NOMO-1 treated with DMSO at 0.1 percent for 48 hours (cell line): Measurements from ENCODE around the gene SORBS2.
"Not testable (repeated sequence)": the region's sequence is repeated elsewhere in the genome, so short reads cannot be mapped to it uniquely, and the experiment has no call there.

Experiments
- DNase-seq: peaks from one replicate; lab custom pipeline; 2025; ENCODE audit not compliant: unreplicated experiment; lab: John Stamatoyannopoulos, UW

The SORBS2 gene

GRCh38 chr4:185716577-185717376 is 95.2 kb downstream of the SORBS2 start:
- DNase-seq = no peak

- DNase-seq = no peak
These were observed 95.8 kb downstream of the SORBS2 start for GRCh38 chr4:185716141-185716551.

- not testable (repeated sequence) for DNase-seq
These were observed 97.5 kb downstream of the SORBS2 start for GRCh38 chr4:185714524-185714923.

GRCh38 chr4:185713731-185714130 is 98.3 kb downstream of the SORBS2 start:
- no peak for DNase-seq

- DNase-seq = no peak
These were observed 98.7 kb downstream of the SORBS2 start for GRCh38 chr4:185713272-185713671.

- DNase-seq = no peak
These were observed 99.5 kb downstream of the SORBS2 start for GRCh38 chr4:185712350-185713024.

GRCh38 chr4:185711726-185712125 is 100.3 kb downstream of the SORBS2 start:
- DNase-seq = no peak

- no peak for DNase-seq
These were observed 101.5 kb downstream of the SORBS2 start for GRCh38 chr4:185710487-185710995.

- DNase-seq = no peak
These were observed 102.0 kb downstream of the SORBS2 start for GRCh38 chr4:185709802-185710486.

- DNase-seq = no peak
These were observed 103.6 kb downstream of the SORBS2 start for GRCh38 chr4:185708348-185708747.

GRCh38 chr4:185707622-185708021 is 104.4 kb downstream of the SORBS2 start:
- DNase-seq = not testable (repeated sequence)

GRCh38 chr4:185702147-185702663 is 109.8 kb downstream of the SORBS2 start:
- no peak for DNase-seq

- DNase-seq = no peak
These were observed 111.4 kb downstream of the SORBS2 start for GRCh38 chr4:185700630-185701029.

- DNase-seq = no peak
These were observed 111.9 kb downstream of the SORBS2 start for GRCh38 chr4:185700048-185700447.

GRCh38 chr4:185697488-185697887 is 114.5 kb downstream of the SORBS2 start:
- no peak for DNase-seq

- no peak for DNase-seq
These were observed 116.3 kb downstream of the SORBS2 start for GRCh38 chr4:185695743-185696142.

- DNase-seq = peak; percentile 9
These were observed 118.3 kb downstream of the SORBS2 start for GRCh38 chr4:185693548-185694215.

GRCh38 chr4:185689407-185689806 is 122.6 kb downstream of the SORBS2 start:
- no peak for DNase-seq

- DNase-seq = no peak
These were observed 126.2 kb downstream of the SORBS2 start for GRCh38 chr4:185685804-185686203.

- DNase-seq = no peak
These were observed 128.1 kb downstream of the SORBS2 start for GRCh38 chr4:185683896-185684295.

GRCh38 chr4:185683222-185683621 is 128.8 kb downstream of the SORBS2 start:
- no peak for DNase-seq
